ENCODE measurements around the gene TRPM3.

The TRPM3 gene

DNA sequence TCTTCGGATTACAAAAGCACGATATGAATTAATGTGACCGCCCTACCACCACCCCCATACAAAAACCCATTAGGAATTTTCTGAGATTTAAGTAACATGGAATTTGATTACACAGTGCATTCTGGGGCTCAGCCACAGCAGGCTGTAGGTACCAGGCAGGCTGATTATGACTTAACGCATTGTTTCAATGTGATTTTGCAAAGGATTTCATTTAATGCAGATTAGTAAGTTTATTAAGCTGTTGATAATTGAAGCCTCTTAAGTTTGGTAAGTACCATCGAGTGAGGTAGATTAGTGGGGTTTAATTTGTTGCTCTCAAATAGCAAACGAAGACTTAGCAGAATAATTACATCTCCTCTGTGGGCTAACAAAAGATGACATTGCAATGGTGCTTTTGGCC lies 240.1 kb downstream of the TRPM3 start:
- DNase-seq: no peak

DNA sequence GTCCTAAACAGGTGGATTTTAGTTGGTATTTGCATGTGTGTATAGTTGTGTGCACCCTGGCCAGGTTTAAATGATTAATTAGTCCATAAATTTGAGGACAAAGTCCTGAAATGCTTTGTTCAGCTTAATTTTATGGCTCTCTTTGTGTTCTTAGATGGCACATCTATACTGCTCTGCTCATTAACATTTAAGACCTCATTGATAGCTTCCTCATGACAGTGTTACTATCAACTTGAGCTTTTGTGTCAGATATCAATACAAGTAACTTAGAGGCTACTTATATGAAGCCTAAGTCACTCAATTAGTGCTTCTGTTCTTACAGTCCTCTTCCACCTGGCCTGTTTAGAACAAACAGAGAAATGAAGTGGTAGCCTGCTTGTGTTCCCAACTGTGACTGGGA lies 240.9 kb downstream of the TRPM3 start:
- DNase-seq: no peak

DNA sequence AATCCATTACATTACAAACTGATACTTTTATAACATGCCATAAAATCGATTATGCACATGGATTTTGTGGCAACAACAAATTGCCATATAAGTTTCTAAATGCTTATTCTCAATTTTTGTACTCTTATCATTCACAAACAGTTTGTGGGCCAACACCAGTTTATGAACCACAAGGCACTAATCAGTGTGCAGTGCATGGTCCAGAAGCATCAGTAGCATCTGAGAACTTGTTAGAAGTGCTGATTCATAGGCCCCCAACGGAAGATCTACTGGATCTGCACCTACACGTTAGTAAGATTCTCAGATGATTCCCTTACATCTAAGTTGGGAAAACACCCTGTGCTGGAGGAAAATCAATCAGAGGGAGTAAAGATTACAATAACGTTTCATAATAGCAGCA lies 242.8 kb downstream of the TRPM3 start:
- DNase-seq: no peak

DNA sequence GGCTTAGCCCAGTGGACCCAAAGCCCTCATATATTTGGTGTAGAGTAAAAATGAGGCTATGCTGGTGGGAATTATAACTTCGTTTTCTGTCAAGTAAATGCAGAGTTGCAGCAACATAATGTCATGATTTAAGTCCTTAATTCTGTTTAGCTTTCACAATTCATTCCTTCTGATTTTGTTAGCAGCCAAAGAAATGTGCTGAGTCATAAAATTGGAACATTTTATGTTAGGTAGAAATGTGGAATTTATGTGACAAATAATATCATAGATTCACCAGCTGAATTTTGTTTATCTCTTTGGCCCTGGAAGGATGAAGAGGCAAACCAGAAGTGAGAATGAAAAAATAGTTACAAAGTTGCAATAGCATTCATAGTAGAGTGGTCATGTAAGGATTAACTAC lies 247.0 kb downstream of the TRPM3 start:
- no peak for DNase-seq

DNA sequence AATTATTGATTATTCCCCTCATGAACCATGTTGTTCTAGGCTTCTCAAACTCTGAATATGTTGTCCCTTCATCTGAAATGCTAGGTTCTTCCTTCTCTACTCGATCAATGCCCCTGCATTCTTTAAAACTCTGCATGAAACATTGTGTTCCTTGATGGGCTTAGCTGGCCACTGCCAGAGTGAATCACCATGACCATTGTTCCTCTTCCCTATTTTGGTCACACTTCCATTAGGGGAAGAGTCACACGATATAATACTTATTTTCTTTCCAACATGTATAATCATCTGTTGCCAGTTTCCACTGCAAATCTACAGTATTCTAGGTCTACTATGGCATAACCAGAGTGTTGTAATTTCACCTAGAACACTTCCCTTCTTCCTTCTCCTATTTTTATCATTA lies 247.9 kb downstream of the TRPM3 start:
- DNase-seq: no peak

DNA sequence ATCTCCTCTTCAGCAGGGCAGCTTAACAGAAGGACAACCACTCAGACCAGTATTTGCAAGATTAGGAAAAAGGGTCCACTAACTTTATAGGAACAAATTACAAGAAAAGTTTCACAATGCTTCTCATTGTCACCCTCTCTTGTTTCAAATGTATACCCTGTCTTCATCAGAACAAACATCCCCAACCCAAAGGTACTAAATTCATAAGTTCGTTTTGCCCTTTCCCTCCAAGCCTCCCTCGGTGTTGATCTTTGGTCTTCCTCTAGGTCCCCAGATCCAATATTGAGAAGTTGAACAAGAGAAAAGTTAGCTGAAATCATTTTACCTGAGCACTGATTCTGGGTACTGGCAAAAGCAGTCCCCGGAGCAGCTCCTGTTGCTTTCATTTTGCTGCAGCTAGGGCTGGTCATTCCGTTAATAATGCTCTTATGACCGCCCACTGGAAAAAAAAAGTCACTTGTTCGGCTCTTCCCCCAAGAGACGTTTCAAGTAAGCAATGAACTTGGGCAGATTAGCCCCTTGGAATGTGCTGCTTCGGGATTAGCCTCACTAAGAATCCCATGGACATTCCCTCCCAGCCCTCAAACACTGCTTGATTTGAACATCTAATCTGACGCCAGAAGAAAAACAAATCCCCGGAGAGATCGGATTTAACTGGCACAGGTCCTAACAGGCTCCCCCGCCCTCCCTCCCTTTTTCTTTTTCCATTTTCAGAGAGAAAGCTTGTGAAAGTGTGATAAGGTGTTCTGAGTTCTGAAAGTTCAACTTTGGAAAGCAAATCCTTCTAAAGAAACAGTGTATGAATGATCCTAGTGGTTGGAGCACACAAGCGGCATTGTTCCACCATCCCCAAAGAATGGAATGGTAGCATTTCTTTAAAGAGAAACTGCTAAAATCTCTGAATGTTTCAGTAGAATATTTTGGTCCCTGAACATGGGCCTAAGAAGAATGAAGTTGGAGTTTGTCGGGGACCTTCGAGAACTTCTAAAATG lies 252.5 kb downstream of the TRPM3 start:
- no peak for DNase-seq

DNA sequence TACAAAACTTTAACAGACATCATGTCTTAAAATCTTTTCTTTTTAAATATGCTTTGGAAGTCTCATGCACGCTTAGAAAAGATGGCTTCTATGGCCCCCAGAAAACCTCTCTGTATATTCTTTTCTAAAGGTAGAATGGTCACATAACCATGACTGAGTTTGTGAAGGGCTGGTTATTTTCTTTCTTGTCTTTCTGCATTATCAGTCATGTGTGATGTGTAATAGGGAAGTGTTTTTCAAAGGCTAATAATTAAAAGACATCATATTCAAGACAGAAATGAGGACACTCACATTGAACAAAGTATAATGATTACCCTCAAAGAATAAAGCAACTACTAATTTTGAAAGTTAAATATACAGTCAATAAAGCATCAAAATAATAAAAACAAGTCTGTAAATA lies 253.4 kb downstream of the TRPM3 start:
- DNase-seq: no peak

DNA sequence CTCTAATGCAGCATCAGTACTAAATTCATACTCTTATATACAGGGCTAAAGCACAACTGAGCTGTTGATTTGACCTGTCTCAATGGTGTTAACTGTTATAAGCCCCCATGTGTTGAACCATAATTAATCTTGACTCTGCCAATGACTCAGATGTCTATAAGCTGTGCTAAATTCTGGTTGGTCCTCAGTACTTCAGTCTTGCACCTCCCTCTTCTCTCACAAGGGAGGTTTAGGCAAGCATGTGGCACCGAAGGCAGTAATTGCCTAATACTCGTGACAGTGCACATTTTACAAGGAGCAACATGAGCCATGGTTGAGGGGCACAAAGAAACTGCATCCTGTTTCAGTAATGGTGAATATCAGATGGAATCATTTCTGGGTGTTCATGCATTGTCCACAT lies 255.9 kb downstream of the TRPM3 start:
- DNase-seq: no peak

DNA sequence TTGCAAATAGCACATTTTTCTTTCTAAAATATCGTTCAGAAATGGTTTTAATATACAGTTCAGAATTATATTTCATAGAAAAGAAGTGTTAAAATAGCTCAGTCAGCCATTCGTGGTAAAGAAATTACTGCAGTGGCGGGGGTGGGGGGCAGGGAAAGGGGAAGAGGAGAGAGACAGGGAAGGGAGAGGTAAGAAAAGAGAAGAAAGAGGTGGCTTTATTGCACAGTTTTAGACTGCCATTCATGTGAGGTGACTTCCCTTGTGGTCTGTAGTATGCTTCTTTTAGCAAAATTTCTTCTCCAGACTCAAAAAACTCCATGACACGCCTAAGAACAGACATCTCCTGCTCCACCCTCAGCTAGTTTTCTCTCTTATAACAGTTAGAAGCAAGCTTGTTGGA lies 259.6 kb downstream of the TRPM3 start:
- DNase-seq: no peak

DNA sequence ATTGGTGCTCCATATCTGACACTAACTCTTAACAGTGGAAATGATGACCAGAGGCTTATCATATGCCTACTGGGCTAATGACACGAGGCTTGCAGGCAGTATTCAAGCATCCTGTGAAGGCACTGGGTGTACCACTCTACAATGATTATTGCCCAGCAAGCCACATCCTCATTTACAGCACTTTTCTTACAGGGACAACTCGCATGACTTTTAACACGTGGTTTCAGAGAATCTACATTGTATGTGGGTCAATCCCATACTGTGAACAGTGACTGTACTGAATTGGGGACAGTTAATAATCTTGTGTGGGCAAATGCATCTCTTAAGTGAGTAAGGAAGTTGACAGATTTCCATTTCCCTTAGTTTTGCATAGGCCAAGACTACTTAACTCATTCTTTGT lies 260.0 kb downstream of the TRPM3 start:
- no peak for DNase-seq

DNA sequence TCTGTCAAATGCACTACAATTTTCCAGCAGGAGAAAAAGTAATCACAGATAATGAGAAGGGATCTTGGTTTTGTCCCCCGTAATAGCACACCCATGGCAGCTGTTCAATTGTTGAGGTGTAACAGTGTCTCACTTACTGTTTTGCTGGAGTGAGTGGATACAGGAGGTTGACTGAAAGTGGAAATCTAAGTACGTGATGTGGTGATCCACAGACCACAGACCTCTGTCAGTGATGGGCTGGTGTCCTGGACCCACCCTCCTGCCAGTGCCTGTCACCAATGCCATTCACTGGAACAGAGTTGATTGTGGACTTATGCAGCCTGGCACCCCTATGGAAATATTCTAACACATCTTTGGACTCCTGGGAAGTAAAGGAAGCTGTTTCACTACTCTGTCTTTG lies 261.7 kb downstream of the TRPM3 start:
- no peak for DNase-seq

DNA sequence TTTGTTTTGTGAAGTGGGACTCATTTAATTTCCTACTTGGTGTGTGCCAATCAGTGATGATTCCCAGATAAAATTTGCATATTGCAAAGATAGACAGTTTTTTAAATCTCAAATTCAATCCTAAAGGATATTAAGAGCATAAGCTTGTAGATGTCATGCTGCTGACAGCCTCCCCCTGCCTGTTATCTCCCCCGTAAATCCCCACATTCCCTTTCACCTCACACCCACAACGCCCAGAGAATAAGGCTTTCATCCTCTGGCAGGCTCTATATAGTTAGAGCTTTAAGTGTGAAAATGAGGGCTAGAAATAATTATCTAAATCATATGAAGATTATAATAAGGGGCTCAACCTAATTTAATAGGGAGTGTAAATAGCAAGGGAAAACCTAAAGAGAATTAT lies 265.0 kb downstream of the TRPM3 start:
- no peak for DNase-seq

DNA sequence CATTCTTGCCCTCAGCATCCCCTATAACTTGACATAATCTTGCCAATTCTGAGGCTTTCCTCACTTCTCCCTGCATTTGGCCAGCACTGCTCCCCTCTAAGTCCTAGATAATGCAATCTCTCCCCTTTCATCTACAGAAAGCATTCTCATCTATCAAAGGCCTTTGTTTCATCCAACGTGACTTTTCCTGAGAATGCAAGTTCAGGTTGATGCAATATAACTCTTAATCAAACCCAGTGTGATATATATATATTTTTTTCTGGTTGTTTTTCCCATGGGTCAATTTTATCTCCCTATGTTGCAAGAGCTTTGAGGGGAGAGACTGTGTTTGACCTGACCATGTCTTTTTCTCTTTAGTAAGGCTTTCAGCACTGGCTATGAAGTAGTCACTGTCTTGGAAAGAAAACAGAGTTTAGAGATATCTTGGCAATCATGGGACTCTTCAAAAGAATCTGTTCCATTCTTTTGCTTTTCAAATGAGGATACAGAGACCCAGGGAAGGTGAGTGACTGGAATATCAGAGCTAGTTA lies 268.6 kb downstream of the TRPM3 start:
- DNase-seq: no peak

DNA sequence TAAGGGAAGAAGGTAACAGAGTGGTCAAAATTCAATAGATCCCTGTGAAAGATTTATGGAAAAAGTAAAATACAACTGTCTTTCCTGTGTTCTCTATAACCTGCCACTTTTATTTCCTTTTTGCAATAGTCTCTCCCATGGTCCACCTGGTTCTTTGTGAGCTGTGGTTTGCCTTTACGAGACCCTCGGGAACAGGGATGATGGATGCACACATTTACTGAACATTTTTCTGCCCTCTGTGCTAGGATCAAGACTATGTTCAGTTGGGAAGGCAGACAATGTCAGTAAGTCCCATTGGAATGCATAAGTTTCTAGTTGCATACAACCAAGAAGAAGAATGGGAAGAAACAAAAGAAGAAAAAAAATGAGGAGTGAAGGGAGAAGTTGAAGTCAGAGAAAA lies 281.2 kb downstream of the TRPM3 start:
- DNase-seq: no peak

DNA sequence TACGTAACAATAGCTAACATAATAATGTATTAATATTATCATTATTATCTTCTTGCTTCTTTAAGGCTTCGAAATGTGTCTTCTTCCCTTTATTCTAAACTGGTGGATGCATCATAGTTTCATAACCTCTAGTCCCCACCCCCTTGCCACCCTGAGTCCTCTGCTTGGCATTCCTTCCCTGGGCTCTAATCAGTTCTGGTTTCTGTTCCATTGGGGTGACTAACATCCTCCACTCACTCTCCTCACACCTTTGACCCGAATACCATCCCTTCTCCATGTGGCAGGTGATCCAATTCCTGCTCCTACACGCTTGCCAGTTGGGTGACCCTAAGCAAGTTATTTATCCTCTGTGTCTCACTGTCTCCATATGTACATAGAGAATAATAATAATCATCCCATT lies 286.1 kb downstream of the TRPM3 start:
- no peak for DNase-seq

DNA sequence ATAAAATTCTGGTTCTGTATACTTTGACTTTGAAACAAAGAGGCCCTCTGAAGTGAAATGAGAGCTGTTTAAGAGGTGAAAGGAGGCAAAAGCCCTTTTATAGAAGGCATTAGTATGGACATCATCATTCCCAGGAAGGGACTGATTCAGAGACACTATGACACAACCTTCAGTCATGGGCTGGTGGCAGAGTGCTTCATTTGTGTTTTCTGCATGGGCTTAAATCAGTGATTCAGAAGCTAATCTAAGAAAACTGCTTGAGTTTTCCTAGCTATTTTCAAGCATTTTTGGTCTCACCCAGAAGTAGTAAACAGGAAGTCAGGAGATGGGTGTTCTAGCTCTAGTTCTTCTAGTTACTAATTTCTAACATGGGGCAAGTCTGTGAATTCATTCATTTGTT lies 288.9 kb downstream of the TRPM3 start:
- DNase-seq: no peak

DNA sequence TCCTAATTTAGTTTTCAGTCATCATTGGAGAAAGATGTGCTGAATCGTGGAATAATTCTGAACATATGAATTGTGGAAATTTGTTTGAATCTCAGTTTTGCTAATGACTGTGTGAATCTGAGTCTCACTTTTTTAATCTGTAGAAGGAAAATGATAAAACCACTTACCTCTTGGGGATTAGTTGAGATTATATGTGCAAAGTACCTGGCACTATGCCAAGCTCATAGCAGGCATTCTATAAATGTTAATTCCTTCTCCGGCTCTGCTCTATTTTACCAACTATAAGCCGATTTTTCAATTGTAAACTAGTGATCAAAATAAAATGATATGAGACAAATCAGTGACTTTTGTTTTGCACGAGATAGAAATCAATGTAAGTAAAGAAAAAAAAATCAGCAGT lies 290.8 kb downstream of the TRPM3 start:
- no peak for DNase-seq

DNA sequence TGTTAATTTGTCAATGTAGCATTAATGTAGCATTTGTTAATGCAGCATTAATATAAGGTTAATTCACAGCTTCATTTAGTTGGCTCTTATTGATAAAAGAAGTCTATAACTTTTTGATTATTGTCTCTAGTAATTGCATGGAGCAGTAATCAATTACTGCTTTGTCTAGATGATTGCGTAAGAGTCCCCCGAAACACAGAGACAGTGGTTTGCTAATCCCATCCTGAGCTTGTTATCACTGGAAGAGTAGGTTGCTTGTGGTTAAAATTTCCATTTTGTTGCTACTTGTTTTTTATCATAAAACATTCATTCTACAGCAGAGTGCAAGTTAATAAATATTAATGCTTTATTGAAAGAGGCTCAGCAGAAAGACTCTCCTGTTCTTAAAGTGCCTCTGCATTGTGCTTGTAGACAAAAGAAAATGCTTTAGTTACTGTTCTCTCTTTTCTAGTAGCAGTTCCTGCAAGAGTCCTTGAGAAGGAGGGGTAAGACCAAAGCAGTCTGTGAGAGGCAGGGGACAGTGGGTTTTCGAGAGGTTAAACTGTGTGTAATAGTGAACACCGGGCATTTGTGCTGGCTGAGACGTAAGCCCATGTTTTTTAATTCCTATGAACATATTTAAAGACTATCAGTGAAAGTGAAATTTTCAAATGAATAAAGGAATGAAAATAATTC lies 291.7 kb downstream of the TRPM3 start:
- no peak for DNase-seq

DNA sequence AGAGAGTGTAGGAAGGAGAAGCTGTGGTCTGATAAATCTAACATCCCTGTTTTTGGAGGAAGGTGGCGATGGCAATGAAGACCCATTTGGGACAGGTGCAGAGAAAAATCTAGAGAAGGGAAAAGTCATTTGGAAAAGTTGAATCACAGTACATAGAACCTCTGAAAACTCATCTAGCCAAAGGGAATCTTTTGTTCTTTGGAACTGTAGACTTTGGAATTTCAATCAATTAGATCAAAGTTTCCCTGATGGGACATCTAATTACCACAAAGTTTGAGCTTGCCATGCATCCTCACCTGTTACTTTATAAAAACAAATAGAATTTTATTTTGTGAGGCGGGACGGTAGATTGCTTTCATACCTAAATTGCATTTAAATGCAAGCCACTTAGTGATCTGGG lies 294.9 kb downstream of the TRPM3 start:
- no peak for DNase-seq

DNA sequence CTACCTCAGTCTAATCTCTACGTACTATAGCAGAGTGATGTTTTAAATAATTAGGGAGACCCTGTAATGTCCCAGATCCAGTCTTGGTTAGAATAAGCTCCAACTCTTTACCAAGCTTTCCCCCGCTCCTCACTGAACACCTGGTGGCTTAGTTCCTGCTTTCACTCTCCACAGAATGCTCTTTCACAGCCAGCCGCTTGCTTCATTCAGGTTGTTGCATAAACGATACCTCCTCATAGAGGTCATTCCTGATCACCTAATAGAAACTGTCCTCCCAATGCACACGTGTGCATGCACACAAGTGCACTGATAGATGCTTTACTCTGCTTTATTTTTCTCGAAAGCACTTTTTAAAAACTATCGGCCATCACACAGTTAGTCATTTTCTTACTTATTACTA lies 298.1 kb downstream of the TRPM3 start:
- no peak for DNase-seq

DNA sequence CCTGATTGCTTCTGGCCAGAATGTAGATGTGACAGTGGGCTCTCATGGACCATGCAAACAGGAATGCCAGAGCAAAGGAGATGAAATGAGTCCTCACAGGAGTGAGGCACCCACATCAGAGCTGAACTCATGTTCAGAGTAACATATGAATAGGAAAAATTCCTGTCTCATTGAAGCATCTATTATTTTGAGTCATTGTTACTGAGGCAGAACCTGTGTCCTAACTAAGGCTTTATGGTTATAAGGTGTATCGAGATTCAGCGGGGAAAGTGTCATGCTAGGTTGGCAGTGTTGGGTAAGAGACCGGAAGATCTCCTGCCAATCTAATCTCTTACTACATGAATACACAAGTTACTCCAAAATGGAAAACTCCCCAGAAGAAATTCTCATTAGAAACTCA lies 304.1 kb downstream of the TRPM3 start:
- DNase-seq: no peak

DNA sequence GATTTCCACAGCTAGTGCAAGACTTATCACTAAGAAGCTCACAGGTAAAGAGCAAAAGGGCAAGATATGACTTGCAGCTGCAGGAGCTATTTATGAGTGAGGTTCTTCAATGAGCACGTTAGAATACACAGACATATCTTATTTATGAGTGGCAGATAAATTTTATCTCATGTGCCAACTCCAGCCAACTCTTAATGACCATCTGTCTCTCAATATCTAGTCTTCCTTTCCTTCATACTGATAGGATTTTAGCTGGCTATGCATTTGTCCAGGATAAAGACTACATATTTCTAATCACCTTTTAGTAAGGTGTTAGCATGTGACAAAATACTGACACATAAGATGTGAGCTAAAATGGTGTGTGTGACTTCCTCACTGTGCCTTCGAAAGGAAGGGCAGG lies 304.5 kb downstream of the TRPM3 start:
- no peak for DNase-seq

DNA sequence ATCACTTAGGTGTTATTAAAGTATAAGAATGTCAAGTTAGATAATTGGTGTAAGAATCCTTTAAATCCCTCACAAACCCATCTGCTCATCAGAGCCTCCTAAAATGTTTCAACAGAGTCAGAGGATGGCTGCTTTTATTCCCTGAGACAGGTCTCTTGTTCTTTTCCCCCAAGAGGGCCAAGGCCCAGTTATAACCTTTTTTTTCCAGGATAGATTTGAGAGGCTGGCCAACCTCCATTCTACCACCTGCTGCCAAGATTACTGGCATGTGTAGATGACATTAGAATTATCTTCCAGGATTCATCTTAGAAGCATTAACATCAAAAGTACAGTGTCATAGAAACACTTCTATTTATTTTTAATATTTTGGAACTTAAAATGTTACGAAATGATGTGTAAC lies 305.1 kb downstream of the TRPM3 start:
- no peak for DNase-seq

DNA sequence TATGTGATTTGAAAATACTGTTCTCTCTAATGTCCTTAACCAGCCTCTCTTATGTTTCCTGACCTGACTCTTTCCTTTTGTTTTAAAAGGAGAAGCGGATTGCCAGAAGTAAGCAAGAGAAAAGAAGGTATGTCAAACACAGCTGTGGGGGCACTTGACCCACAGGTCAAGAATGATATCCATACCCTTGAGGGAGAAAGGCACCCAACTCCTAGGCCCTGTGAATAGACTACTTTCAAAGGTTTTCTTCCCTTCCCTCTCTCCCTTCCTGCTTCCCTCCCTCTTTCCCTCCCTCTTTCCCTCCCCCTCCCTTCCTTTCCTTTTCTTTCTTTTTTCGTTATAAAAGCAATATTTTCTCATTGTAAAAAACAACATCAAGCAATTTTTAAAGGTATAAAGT lies 306.8 kb downstream of the TRPM3 start:
- no peak for DNase-seq
